HG03565 (cell line): ENCODE data around the gene LIPA.

Experiments
- ATAC-seq: cut with Tn5 transposase; IDR thresholded peaks from one replicate; pipeline ENCODE4 v1.9.1; 2021; ENCODE audit warnings: mild to moderate bottlenecking, moderate library complexity; ENCODE audit not compliant: unreplicated experiment

LIPA gene

DNA sequence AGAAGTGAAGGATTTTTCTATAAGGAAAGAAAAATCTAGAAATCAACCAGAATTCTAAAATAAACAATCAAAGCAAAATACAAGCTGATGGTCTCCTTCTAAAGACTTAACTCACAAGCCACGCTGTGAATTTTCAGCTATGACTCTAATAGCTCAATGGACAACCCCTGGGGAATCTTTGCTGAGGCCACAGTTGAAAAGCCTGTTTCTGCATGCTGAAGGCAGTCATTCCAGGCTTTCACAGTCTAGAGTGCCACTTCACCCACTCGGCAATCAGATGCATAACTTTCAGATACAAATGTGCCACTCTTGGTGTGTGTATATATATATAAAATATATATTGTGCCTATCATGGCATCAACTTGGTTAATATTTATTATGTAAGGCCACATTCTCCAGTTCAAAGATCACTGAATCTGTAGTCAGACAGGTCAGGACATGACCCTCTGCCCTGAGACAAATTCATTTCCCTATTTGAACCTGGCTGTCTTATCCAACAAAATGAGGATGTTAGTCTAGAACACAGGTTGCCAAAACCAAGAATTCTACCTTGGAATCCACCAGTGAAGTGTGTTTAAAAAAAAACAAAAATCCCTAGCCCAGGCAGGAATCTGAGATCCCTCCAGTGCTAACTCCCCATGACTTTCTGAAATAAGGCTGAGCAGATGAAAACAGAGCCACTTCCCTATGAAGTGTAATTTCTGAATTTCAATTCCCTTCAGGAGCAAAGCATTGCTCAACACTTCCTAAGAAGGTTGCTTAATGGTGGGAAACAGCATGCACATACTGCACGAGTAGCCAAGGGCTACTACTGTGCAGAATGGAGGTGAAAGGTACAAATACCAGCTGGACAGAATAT, 9.9 kb downstream of the LIPA start:
- no peak for ATAC-seq

- no peak for ATAC-seq
Observed at GRCh38 chr10:89241026-89241425, 10.5 kb downstream of the LIPA start.

GRCh38 chr10:89240519-89240918, 11.1 kb downstream of the LIPA start:
- ATAC-seq, result no peak

GRCh38 chr10:89238956-89239644, 12.5 kb downstream of the LIPA start:
- no peak for ATAC-seq

DNA sequence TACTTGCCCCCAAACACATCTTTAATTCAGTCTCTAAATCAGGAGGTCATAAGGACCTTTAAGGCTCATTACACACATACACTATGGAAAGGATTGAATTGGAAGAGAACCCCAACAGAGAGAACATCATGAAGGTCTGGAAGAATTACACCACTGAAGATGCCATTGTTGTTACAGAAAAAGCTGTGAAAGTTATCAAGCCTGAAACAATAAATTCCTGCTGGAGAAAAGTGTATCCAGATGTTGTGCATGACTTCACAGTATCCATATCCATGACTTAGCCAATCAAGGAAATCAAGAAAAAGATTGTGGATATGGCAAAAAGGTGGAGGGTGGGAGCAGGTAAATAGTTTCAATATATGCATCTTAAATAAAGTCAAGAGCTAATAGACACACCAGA, 13.7 kb downstream of the LIPA start:
- ATAC-seq, result no peak

DNA sequence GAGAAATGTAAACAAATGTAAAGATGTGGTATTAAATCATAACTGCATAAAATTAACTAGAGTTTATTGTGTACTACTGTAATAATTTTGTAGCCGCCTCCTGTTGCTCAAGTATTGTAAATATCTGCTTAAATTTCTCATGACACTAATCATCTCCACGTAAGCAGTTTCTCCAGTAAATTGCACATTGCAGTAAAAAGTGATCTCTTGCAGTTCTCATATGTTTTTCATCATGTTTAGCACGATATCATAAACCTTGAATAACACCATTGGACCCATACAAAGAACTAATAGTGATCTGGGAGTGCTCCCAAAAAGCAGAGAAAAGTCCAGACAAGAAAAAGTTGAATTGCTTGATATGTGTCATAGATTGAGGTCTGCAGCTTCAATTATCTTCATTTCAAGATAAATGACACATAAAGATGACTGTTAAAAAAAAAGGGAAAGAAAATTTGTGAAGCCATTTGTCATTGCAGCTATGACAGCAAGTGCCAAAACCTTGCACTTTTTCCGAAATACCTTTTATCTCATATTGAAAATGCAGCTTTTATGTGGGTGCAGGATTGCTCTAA, 15.3 kb downstream of the LIPA start:
- ATAC-seq, result no peak

GRCh38 chr10:89235073-89235798, 16.3 kb downstream of the LIPA start:
- no peak for ATAC-seq

DNA sequence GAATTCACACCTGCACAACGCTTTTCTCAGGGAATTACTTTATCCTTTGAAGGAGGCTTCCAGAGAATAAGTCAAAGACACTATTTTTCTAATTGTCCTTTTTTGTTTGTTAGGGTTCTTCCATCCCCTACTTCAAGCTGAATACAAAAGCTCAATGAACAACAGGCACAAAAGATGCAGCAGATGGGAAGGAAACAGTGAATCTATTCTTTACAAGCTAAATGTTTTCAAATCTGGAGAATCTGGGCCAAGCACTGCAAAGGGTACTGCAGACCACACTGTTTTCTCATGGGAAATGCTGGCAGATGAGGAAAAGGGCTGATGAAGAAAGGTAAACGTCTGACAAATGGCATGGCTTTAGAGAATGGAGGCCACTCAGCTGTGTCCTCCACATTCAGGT, 18.5 kb downstream of the LIPA start:
- no peak for ATAC-seq

DNA sequence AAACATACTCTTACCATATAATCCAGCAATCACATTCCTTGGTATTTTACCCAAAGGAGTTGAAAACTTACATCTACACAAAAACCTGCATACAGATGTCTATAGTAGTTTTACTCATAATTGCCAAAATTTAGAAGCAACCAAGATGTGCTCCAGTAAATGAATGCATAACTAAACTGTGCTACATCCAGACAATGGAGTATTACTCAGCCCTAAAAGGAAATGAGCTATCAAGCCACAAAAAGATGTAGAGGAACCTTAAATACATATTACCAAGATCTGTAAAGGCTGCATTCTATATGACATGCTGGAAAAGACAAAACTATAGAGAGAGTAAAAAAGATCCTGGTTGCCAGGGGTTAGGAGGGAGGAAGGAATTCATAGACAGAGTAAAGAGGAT, 22.6 kb downstream of the LIPA start:
- no peak for ATAC-seq

GRCh38 chr10:89228146-89228545, 23.4 kb downstream of the LIPA start:
- no peak for ATAC-seq

DNA sequence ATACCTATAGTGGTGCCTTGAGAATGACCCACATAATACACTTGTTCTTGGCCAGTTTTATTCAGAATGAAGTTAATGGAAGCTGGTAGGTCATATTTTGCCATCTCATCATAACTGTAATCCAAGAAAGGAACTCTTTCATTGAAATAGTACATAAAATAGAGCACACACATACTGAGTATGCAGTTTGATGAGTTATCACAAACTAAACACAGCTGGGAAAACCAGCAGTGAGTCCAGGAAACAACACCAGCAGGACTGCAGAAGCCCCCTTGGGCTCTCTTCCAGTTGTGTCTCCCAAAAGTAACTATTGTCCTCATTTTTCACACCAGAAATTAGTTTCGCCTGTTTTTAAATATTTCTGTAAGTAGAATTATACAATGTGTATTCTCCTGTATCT, 24.7 kb downstream of the LIPA start:
- no peak for ATAC-seq

GRCh38 chr10:89224739-89225443, 26.7 kb downstream of the LIPA start:
- ATAC-seq, result no peak

- no peak for ATAC-seq
Observed at GRCh38 chr10:89221919-89222318, 29.7 kb downstream of the LIPA start.

DNA sequence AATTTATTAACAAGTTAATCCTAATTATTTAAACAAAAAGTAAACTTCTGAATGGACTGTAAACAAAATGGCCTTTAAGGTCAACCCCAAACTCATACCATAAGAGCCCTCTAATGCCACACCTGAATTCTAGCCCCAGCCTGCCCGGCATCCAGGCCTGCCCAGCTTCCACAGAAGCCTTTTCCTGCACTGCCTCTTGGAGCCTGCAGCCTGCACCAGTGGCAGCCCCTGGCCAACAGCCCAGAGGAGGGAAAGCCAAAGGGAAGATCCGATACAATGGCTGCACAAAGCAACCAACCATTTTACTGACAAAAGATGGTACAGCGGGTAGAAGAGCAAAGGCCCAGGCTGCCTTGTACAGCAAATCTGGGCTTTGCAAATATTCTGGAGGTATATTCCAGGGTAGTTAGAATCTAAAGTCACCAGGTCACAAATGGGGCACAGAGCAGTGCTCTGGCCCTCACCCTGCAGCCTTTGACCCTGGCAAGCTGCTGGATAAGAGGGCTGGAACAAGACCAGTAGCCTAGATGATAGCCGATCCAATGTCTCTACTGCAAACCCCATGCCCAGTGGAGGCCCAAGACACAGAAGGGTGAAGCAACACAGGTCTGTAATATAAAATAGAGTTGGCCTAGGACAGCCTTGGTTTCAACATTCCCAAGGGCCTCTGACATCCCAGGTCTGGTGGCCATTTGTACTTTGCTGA, 31.9 kb downstream of the LIPA start:
- ATAC-seq, result no peak

- no peak for ATAC-seq
Observed at GRCh38 chr10:89217057-89217990, 34.3 kb downstream of the LIPA start.

- ATAC-seq, result no peak
Observed at GRCh38 chr10:89216056-89216455, 35.5 kb downstream of the LIPA start.

DNA sequence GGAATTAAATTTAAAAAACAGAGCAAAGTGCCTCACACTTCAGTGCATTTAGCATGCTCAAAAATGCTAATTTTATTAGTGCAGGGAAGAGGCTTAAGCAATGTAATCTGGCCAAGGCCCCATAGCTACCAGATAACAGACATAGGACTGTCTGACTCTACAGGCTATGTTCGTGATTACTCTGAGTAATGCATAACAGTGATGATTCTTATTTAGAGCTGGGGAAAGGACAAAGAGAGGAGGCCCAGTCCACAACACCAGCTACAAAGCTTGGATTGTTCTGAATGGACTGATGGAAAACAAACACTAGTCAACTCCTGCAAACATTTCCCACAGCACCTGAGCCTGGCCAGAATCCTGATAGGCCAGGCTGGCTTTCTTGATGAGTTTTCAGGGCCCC, 36.1 kb downstream of the LIPA start:
- ATAC-seq, result no peak

DNA sequence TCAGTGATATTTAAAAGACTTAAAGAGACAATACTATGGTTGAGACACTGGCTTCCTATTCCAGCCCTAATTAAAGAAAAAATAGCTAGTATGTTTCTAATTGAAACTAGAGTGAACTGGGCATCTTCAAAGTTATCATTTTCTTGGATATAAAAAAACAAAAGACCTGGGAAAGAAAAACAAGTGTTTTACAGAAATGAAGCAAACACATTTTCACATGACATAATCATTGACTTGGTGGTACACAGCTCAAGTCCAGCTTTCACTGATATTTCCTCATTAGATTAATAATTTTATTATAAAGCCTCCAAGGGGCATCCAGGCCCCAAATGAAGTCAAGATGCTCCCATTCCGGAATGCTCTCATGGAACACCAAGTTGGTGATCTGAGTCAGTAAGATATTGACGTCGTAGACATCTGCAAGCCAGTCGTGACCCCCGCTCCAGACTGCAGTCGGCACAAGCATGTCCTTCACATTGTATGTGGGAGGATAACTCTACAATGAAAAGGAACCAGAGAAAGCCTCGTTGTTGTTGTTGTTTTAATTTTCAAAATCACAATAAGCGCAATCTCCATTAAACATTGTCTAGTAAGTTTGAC, 36.9 kb downstream of the LIPA start:
- no peak for ATAC-seq
